ENCODE results near the gene SFTPA2.
"Not testable (repeated sequence)": the region's sequence is repeated elsewhere in the genome, so short reads cannot be mapped to it uniquely, and the experiment has no call there.

The SFTPA2 gene

DNA sequence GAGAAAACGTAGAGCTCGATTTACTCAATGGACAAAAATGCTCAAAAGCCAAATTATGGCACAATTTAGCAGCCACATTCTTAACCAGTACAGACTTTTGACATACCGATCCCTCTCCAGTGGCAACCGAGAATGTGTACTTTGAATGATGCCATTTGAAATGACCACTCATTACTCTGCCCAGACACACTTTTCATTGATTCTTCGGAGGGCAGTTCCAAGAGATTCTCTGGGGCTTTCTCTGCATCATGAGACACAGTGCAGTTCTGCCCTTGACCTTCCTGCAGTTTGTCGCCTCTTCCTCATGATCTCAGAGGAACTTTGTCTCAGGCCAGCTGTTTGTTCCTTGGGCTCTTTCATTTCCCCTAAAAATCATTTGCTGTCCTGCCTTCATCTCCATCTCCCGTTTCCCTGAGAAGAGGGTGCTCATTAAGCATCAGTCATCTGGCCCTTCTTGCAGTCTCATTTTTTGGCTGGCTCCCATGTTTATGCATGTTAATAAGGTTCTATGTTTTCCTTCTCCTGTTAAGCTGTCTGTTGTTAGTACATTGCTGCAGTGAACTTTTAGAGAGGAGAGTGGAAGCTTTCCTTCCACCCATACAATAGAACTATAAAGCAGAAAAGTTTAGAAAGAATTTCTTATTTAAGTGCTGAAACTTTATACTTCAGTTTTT is 43.5 kb downstream of the SFTPA2 start:
- in situ Hi-C loops (cut with HindIII; ENCODE audit: low sequenced_read_pairs) = not testable (repeated sequence)

DNA sequence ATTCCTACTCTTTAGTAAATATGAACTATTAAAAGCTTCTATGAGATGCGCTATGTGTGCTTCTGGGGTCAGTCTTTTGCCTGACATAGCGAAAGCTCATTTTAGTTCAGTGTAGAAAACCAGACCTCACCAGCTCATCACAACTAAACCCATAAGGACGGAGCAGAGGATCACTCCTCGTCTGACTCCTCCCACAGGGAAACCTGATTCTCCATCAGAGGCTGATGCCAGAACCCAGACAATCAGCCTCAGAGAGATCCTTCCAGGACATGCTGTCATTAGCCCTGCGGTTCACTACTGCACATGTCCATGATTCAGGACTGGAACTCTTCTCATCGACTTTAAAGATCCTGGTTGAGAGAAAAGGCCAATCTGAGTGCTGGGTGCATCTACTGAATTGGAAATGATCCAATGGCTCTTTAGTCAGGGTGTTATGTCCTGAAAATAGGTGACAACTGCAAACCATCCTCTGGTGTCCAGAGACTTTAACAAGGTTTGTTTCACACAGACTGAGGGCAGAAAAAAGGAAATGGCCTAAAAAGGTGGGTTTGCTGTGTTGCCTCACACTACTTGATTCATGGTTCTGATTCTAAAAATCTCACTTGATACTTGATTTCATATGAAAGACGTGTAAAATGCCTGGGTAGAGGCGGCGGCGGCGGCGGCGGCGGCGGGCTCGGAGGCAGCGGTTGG is 48.2 kb downstream of the SFTPA2 start, which contains the start of gene EIF5AL1:
TSS of gene EIF5AL1 (plus strand) at position 643 of the 693 bp plus-strand sequence. CDS start 117 bp downstream, outside the sequence.
- in situ Hi-C loops (cut with HindIII; ENCODE audit: low sequenced_read_pairs) = not testable (repeated sequence)

DNA sequence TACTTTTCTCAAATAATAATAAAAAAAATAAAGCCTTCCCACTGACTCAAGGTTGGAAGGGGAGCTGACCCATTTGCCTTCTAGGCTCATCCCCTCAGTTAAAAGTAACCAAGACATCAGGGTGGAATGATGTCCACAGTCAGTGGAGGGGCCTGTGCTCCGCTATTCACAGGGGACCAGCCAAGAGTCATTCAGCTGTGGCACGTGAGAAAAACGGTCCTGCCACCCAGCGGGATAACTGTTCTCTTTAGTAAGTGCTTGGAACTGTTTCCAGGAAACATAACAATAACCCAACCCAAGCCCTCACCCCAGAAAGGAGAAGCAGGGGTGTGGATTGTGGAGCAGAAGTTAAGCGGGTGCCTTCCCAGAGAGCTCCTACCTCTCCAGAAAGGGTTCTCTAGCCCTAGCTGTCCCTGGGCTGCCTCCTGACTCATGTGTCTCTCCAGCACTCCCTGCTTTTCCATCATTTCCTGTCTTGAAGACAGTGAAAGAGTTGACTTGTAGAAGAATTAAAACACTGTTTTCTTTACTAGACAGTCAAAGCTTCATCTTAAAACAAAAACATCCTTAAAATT is 50.2 kb downstream of the SFTPA2 start:
- in situ Hi-C loops (cut with HindIII; ENCODE audit: low sequenced_read_pairs) = not testable (repeated sequence)

DNA sequence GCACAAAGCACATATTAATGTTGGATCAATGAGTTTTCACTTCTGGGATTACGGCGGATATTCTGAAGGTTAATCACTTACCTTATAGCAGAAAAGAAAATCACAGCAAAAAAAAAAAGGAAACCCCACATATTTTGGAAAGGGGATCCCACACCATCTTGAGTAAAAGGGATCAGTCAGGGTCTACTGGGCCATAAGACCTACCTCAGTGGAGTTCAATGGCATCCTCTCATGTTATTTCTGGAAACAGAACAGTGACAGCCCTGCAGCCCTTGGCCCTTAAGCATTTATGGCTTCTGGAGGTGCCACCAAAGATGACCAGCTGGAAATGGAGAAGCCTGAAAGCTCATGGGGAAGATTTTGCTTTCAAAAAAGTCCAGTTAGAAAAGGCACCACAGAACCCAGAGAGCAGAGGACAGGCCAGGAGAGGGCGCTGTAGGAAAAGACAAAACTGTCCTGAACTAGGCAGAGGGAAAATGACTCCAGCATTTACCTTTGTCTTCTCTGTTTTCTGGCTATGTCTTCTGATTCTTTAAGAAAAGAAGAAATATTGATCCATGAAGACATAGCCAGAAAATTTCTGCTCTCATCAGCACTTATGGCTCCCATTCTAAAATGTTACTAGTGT is 50.8 kb downstream of the SFTPA2 start:
- in situ Hi-C loops (cut with HindIII; ENCODE audit: low sequenced_read_pairs) = not testable (repeated sequence)

DNA sequence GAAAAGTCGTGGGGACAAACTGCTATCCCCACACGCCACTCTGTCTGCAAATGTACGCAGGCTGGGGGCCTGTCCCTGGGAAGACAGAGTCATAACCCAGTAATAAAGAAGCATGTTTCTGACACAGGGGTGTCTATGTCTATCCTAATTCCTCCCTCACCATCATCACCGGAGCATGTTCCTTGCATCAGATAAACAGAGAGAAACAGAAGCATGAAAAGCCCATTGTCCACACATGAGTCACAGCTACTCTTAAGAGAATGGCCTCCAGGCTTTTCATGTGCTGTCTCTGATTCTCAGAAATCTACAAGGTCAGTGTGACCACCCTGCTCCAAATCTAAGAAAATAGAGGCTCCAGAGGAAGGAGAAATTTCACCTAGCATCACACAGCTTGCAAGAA is 52.0 kb downstream of the SFTPA2 start:
- in situ Hi-C loops (cut with HindIII; ENCODE audit: low sequenced_read_pairs) = not testable (repeated sequence)

DNA sequence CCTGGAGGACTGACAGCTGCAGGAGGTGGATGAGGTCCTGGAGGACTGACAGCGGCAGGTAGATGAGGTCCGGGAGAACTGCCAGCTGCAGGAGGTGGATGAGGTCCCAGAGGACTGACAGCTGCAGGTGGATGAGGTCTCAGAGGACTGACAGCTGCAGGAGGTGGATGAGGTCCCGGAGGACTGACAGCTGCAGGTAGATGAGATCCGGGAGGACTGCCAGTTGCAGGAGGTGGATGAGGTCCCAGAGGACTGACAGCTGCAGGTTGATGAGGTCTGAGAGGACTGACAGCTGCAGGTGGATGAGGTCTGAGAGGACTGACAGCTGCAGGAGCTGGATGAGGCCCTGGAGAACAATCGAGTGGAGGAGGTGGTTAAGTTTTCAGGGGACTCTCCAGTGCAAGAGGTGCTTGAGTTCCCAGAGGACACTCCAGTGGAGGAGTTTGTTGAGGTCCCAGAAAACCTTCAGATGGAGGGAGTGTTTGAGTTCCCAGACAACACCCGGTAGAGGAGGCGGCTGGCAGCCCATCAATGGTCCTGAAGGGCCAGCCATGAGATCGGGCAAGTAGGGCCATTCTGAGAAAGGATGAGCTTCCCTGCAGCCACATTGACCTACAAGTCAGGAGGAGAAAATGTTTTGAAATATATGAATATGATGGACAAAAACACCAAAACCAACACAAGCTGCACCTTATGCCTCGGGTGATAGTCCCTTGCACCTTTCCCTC is 52.6 kb downstream of the SFTPA2 start:
- in situ Hi-C loops (cut with HindIII; ENCODE audit: low sequenced_read_pairs) = no loop called here
